Dendritic cell treated with granulocyte-macrophage colony-stimulating factor and Interleukin-4, amounts not matched to agents 40 ng/mL and 50 ng/mL, for 4 days (primary cell): ENCODE measurements around the gene UGT1A5.

ENCODE experiments used
- H3K27ac Mint-ChIP-seq: one replicate; pipeline ENCODE4 v1.8.0; 2022; ENCODE audit warnings: mild to moderate bottlenecking, mixed read lengths
- H3K27me3 Mint-ChIP-seq: one replicate; pipeline ENCODE4 v1.8.0; 2022; ENCODE audit warnings: mild to moderate bottlenecking, mixed read lengths
- H3K36me3 Mint-ChIP-seq: one replicate; pipeline ENCODE4 v1.8.0; 2022; ENCODE audit warnings: low read depth, mixed read lengths
- H3K4me1 Mint-ChIP-seq: one replicate; pipeline ENCODE4 v1.8.0; 2022; ENCODE audit warnings: low read depth, mixed read lengths
- H3K4me3 Mint-ChIP-seq: one replicate; pipeline ENCODE4 v1.8.0; 2022; ENCODE audit warnings: mild to moderate bottlenecking, moderate library complexity, mixed read lengths
- H3K9me3 Mint-ChIP-seq: one replicate; pipeline ENCODE4 v1.8.0; 2022; ENCODE audit warnings: mixed read lengths
- intact Hi-C: fragments of 100-400 bp; cut with micrococcal nuclease; formaldehyde crosslinking; loops from one replicate; pipeline ENCODE4 v1.15.0; 2022

UGT1A5 gene

DNA sequence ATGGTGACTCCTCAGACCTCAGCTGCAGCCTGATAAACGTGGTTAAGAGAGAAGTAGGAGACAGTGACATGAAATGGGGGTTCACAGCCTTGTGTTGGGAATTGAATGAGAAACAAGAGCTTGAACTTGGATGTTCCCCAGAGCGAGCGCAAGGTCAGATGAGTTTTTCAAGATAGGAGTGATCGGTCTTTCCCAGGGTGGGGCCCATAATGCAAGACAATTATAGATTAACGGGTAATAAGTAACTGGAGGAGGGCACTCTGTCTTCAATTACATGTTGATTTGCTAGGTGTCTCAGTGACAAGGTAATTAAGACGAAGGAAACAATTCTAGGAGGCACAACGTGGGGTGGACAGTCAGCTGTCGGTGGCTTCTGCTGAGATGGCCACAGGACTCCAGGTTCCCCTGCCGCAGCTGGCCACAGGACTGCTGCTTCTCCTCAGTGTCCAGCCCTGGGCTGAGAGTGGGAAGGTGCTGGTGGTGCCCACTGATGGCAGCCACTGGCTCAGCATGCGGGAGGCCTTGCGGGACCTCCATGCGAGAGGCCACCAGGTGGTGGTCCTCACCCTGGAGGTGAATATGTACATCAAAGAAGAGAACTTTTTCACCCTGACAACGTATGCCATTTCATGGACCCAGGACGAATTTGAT, at the start of gene UGT1A5:
UGT1A5 (plus strand) TSS at position 297 of the 651 bp plus-strand sequence; CDS start at position 382, 85 bp downstream.
- no peaks in the 10 kb centered on the region for H3K9me3 Mint-ChIP-seq
- no peak within 1 kb of the TSS for H3K27ac Mint-ChIP-seq
- peaks cover 4% of the 10 kb centered on the region for H3K27me3 Mint-ChIP-seq
- H3K4me3 Mint-ChIP-seq = no peak within 1 kb of the TSS
- no peaks in the 10 kb centered on the region for H3K36me3 Mint-ChIP-seq
- intact Hi-C loops = no loop called here
- H3K4me1 Mint-ChIP-seq = no peaks in the 10 kb centered on the region

DNA sequence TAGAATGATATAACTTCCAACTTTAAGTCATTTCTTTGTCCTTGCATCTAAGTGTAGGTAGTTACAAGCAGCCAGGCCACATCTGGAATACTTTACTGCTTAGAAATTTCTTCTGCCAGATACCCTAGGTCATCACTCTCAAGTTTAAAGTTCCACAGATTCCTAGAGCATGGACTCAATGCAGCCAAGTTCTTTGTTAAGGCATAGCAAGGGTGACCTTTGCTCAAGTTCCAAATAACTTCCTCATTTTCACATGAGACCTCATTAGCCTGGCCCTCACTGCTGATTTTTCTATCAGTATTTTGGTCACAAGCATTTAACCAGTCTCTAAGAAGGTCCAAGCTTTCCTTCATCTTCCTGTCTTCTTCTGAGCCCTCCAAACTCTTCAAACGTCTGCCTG, 48.8 kb upstream of the UGT1A5 start:
- H3K27me3 Mint-ChIP-seq = peaks cover 2% of the 10 kb centered on the region
- H3K27ac Mint-ChIP-seq = no peak overlapping the region
- H3K4me3 Mint-ChIP-seq = no peak overlapping the region
- peaks cover 8% of the 10 kb centered on the region for H3K9me3 Mint-ChIP-seq
- no peaks in the 10 kb centered on the region for H3K4me1 Mint-ChIP-seq
- no peaks in the 10 kb centered on the region for H3K36me3 Mint-ChIP-seq
- intact Hi-C loops = no loop called here

DNA sequence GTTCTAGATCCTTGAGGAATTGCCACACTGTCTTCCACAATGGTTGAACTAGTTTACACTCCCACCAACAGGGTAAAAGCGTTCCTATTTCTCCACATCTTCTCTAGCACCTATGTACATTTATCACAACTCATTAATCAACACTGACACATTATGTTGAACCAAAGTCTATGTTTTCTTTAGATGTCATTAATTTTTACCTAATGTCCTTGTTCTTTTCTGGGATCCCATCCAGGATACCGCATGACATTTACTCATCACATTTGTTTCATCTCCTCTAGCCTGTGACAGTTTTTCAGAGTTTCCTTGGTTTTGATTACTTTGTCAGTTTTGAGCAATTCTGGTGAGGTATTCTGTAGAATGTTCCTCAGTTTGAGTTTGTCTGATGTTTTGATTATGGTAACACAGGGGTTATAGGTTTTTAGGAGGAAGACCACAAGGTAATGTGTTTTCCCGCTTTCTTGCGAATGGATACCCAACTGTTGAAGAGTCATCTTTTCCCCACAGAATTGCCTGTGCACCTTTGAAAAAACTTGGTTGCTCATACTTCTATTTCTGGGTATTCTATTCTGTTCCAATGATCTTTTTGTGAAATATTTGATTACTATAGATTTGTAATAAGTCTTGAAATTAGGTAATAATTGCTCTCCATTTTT, 44.0 kb upstream of the UGT1A5 start:
- Mint-ChIP-seq H3K36me3 (no peaks in the 10 kb centered on the region), H3K4me1 (no peaks in the 10 kb centered on the region), H3K27me3 (no peaks in the 10 kb centered on the region), H3K9me3 (peaks cover 8% of the 10 kb centered on the region), H3K4me3 (no peak overlapping the region), H3K27ac (no peak overlapping the region)
- intact Hi-C loops = no loop called here

DNA sequence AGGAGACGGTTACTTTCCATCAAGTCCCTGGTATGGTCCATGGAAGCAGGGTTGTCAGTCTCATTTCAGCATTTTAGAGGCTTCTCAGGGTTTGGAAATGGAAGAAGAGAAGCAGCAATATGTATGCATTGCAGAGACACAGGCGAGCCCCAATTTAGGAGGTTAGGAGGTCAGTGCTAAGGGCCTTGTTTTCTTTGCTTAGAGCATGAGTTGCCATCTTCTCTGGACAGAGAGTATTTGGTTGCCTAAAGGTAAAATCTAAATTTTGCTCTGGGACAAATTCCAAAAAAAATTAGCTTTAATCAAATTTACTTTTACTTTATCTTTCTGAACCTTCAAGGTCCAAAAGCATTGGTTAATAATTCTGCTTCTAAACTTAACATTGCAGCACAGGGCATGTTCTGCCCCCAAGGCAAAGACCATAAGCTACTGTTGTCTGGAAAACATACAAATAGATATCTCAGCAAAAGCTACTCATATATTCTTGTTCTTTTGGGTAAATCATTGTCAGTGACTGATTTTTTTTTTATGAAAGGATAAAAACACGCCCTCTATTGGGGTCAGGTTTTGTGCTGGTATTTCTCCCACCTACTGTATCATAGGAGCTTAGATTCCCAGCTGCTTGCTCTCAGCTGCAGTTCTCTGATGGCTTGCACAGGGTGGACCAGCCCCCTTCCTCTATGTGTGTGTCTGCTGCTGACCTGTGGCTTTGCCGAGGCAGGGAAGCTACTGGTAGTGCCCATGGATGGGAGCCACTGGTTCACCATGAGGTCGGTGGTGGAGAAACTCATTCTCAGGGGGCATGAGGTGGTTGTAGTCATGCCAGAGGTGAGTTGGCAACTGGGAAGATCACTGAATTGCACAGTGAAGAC, 41.2 kb upstream of the UGT1A5 start, which contains the start of gene UGT1A9:
UGT1A9 (plus strand) TSS at position 609 of the 872 bp plus-strand sequence; CDS start at position 646, 37 bp downstream.
- Mint-ChIP-seq H3K9me3 (no peaks in the 10 kb centered on the region), H3K27me3 (no peaks in the 10 kb centered on the region), H3K27ac (no peak within 1 kb of the TSS), H3K4me3 (no peak within 1 kb of the TSS), H3K4me1 (no peaks in the 10 kb centered on the region), H3K36me3 (no peaks in the 10 kb centered on the region)
- intact Hi-C loops = no loop called here

DNA sequence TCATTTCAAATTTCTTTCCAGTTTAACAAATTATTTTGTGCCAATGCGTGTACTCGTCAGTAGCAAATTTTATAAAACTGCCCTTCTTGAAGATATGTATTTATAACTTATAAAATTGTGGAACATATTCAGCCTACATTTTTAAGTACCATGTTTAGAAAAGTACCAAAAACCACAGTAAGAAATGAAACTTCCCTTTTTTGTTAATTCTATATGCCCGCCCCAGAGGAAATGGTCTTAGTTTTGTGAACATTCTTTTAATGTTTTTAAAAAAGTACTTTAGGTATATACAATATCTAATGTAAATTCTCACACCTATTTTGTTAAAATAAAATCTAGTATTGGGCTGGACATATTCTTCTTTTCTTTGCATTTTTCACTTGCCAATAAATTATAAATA, 39.8 kb upstream of the UGT1A5 start:
- H3K4me3 Mint-ChIP-seq = no peak overlapping the region
- no peaks in the 10 kb centered on the region for H3K4me1 Mint-ChIP-seq
- intact Hi-C loops = no loop called here
- no peaks in the 10 kb centered on the region for H3K9me3 Mint-ChIP-seq
- no peaks in the 10 kb centered on the region for H3K27me3 Mint-ChIP-seq
- no peak overlapping the region for H3K27ac Mint-ChIP-seq
- H3K36me3 Mint-ChIP-seq = no peaks in the 10 kb centered on the region

DNA sequence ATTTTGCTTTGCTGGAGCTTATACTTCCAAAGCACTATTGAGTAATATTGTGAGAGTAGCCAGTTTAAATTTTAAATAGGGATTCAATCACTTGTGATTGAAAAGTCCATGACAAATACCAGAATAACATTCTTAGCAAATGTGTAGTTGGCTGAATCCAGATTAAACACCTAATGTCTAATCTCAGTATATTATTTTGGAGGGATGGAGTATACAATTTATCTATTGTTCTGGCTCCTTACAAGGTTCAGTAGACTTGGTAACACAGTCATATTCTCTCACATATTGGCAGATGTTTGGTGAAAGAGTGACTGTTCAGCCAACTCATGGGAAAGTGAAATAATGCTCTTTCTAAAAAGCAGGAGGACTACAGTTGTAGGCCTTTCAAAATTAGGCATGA, 38.8 kb upstream of the UGT1A5 start:
- Mint-ChIP-seq H3K27ac (no peak overlapping the region), H3K4me1 (no peaks in the 10 kb centered on the region), H3K27me3 (no peaks in the 10 kb centered on the region), H3K36me3 (no peaks in the 10 kb centered on the region), H3K4me3 (no peak overlapping the region), H3K9me3 (no peaks in the 10 kb centered on the region)
- intact Hi-C loops = no loop called here

DNA sequence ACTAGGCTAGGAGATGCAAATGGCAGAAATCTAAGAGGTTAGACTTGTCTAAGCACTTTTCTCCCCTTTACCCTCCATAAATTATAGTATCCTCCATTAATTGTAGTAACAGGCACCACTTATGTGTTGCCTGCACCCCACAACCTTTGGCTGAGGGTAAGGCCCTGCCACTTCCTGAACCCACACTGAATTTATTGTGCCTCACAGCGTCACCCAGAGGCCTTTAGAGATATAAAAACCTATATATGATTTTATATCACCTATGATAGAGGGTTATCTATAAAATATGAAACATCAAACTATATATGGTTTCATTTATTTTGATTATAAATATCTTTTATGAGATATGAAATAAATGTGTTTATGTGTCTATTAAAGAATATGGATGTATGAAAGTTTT, 38.4 kb upstream of the UGT1A5 start:
- no peaks in the 10 kb centered on the region for H3K4me1 Mint-ChIP-seq
- no peak overlapping the region for H3K4me3 Mint-ChIP-seq
- H3K27me3 Mint-ChIP-seq = no peaks in the 10 kb centered on the region
- H3K9me3 Mint-ChIP-seq = no peaks in the 10 kb centered on the region
- intact Hi-C loops = no loop called here
- H3K27ac Mint-ChIP-seq = no peak overlapping the region
- H3K36me3 Mint-ChIP-seq = no peaks in the 10 kb centered on the region

DNA sequence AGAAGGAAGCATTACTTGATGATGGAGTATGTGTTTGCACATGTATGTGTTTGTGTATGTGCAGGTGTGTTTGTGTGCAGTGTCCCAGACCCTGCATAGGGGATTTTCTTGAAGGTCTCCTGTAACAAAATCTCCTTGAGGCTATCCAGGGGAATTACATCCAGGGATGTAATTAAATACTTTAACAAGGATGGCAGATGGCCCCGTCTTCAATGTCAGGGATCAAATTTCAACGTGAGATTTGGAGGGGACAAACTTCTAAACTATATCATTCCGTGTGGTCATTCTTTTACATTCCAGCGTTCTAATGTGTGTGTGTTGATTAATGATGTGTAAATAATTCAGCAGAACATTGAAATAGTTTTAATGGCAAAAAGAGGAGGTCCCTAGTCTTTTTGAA, 37.7 kb upstream of the UGT1A5 start:
- Mint-ChIP-seq H3K36me3 (no peaks in the 10 kb centered on the region), H3K27ac (no peak overlapping the region), H3K27me3 (no peaks in the 10 kb centered on the region), H3K4me3 (no peak overlapping the region), H3K9me3 (no peaks in the 10 kb centered on the region), H3K4me1 (no peaks in the 10 kb centered on the region)
- intact Hi-C loops = no loop called here

DNA sequence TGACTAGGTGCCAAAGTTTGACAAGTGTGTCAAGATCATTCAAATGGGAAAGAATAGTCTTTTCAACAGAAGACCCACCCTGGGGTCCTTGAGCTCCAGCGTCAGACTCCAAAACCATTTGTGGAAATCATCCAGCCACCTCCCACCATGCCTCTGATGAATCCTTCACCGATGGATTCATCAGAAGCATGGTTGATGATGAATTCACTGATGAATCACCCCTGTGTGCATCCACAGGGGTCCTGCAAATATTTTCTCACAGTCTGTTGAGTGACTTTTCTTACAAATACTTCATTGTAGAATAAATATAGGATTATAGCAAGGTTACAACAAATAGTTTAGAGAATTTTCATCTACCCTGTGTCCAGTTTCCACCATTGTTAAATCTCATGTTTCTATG, 36.7 kb upstream of the UGT1A5 start:
- Mint-ChIP-seq H3K27ac (no peak overlapping the region), H3K27me3 (no peaks in the 10 kb centered on the region), H3K9me3 (no peaks in the 10 kb centered on the region), H3K4me1 (no peaks in the 10 kb centered on the region), H3K4me3 (no peak overlapping the region), H3K36me3 (no peaks in the 10 kb centered on the region)
- intact Hi-C loops = no loop called here

DNA sequence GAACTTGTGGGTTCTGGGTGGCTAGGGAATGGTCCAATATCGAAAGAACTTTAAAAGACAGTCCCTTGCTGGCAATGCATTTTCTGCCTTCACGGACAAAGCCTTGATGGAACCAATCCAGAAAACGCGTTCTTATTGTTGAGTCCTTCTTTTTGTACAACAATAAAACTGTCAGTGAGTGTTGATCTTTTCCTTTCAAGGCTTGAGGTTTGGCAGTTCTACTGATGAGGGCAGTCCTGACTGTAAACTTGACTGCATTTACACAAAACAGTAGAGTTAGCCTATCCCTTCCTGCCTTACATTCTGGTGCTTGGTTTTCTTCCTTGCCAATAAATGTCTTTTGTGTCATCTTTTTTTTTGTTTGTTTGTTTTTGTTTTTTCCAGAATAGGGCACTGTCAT, 33.5 kb upstream of the UGT1A5 start:
- Mint-ChIP-seq H3K9me3 (no peaks in the 10 kb centered on the region), H3K4me1 (no peaks in the 10 kb centered on the region), H3K27ac (no peak overlapping the region), H3K4me3 (no peak overlapping the region), H3K36me3 (no peaks in the 10 kb centered on the region), H3K27me3 (no peaks in the 10 kb centered on the region)
- intact Hi-C loops = no loop called here

DNA sequence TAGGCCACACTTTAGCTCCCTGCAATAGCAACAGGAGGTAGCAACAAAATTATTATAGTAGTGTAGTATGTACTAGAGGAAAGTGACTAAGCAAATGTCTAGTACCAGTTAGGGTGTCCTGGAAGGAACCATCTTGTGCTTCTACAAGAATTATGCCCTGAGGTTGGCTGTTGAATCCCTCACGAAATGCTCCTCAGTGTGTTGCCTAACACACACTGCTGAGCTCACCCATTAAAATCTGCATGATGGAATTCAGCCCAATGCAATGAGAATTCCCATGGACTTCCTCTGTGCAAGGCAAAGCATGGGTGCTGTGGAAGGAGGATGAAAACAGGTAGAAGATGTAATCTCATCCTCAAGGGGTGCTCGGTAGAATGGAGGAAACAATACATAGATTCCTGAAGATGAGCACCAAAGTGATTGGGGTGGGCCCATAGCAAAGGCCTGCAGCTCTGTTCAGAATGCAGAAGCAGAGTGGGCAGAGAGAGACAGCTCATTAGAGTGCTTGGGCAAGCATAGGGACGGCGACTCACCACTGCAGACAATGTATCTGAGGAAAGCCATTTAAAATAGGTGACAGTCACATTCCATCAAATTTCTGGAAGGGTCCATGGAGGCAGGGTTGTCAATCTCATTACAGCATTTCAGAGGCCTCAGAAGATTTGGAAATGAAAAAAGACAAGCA, 32.2 kb upstream of the UGT1A5 start:
- intact Hi-C loops = no loop called here
- Mint-ChIP-seq H3K27ac (no peak overlapping the region), H3K9me3 (no peaks in the 10 kb centered on the region), H3K36me3 (no peaks in the 10 kb centered on the region), H3K4me3 (no peak overlapping the region), H3K27me3 (no peaks in the 10 kb centered on the region), H3K4me1 (no peaks in the 10 kb centered on the region)

DNA sequence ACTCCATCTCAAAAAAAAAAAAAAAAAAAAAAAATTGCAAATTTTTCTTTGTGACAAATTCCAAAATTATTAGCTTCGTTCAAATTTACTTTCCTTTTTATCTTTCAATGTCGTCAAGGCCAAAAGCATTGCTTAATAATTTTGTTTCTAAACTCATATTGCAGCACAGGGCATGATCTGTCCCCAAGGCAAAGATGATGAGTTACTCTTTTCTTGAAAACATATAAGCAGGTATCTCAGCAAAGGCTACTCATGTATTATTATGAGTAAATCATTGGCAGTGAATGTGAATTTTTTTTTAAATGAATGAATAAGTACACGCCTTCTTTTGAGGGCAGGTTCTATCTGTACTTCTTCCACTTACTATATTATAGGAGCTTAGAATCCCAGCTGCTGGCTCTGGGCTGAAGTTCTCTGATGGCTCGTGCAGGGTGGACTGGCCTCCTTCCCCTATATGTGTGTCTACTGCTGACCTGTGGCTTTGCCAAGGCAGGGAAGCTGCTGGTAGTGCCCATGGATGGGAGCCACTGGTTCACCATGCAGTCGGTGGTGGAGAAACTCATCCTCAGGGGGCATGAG, 31.1 kb upstream of the UGT1A5 start, which contains the start of gene UGT1A7:
UGT1A7 (plus strand) TSS at position 381 of the 579 bp plus-strand sequence; CDS start at position 418, 37 bp downstream.
- Mint-ChIP-seq H3K4me1 (no peaks in the 10 kb centered on the region), H3K27ac (no peak within 1 kb of the TSS), H3K9me3 (no peaks in the 10 kb centered on the region), H3K4me3 (no peak within 1 kb of the TSS), H3K36me3 (no peaks in the 10 kb centered on the region), H3K27me3 (no peaks in the 10 kb centered on the region)
- intact Hi-C loops = no loop called here

DNA sequence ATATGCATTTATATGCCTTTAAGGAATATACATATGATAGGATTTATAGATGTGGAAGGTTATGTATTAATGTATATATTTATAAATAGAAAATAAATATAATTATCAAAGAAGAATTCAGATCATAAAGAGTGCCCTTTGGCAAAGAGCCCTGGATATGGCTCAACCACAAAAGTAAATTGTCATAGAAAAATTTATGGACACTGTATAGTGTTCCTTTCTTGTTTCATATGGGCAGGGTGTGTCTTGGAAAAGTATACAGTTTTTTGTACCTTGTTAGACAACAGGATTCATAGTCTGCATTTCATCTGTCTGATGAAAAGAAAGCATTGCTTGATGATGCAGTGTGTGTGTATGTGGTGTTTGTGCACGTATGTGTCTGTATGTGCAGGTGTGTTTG, 28.1 kb upstream of the UGT1A5 start:
- no peaks in the 10 kb centered on the region for H3K36me3 Mint-ChIP-seq

More for the DNA sequence above, 28.1 kb upstream of the UGT1A5 start:
- intact Hi-C loops = no loop called here
- H3K27ac Mint-ChIP-seq = no peak overlapping the region
- no peaks in the 10 kb centered on the region for H3K4me1 Mint-ChIP-seq
- H3K9me3 Mint-ChIP-seq = no peaks in the 10 kb centered on the region
- no peak overlapping the region for H3K4me3 Mint-ChIP-seq
- H3K27me3 Mint-ChIP-seq = no peaks in the 10 kb centered on the region
